ENCODE data around the gene KCNK18.

- TF ChIP-seq ZNF8 (CRISPR knock-in tag; IDR thresholded peaks at IDR 0.05) (no peak), CSDC2 (CRISPR knock-in tag; IDR thresholded peaks at IDR 0.05) (no peak), RARB (CRISPR knock-in tag; IDR thresholded peaks at IDR 0.05) (no peak), ARNTL (CRISPR knock-in tag; IDR thresholded peaks at IDR 0.05; ENCODE audit: borderline replicate concordance, low read depth) (no peak), ZNF565 (CRISPR knock-in tag; conservative IDR thresholded peaks at IDR 0.05; ENCODE audit: low read depth) (no peak), BACH2 (CRISPR knock-in tag; IDR thresholded peaks at IDR 0.05; ENCODE audit: borderline replicate concordance) (no peak), SNAI2 (CRISPR knock-in tag; IDR thresholded peaks at IDR 0.05) (no peak)
- TF ChIP-seq, protein P1, sequence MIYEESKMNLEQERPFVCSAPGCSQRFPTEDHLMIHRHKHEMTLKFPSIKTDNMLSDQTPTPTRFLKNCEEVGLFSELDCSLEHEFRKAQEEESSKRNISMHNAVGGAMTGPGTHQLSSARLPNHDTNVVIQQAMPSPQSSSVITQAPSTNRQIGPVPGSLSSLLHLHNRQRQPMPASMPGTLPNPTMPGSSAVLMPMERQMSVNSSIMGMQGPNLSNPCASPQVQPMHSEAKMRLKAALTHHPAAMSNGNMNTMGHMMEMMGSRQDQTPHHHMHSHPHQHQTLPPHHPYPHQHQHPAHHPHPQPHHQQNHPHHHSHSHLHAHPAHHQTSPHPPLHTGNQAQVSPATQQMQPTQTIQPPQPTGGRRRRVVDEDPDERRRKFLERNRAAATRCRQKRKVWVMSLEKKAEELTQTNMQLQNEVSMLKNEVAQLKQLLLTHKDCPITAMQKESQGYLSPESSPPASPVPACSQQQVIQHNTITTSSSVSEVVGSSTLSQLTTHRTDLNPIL (CRISPR knock-in tag; IDR thresholded peaks at IDR 0.05; ENCODE audit: low read depth) = no peak
These were observed at the start of gene KCNK18 for GRCh38 chr10:117197189-117197588.
